CD4-positive, CD25-positive, alpha-beta regulatory T cell (primary cell): ENCODE measurements around the gene MOB4. TPM values are rescaled to one million over a fixed set of nuclear protein-coding genes. Genes with fewer than 3 reads are reported as not detected.

Experiments used
- ATAC-seq, 2 donors: fragments of 150-1000 bp; cut with Tn5 transposase; one replicate each; pipeline ENCODE4 v1.10.0; 2021; ENCODE audit warnings: low read depth in 2 of 2, moderate number of reproducible peaks in 2 of 2, moderate library complexity in 1 of 2
- DNase-seq, 3 donors: peaks; one replicate each; pipeline versions ENCODE4 v3.0.0 to v3.0.0-alpha.2; 2012 to 2022; ENCODE audit warnings: mixed read lengths in 1 of 3
- H3K27ac ChIP-seq: one replicate; pipeline ENCODE4 v1.7.0; 2013; ENCODE audit warnings: mild to moderate bottlenecking, low read length; ENCODE audit not compliant: insufficient read depth, poor library complexity, severe bottlenecking
- H3K27me3 ChIP-seq: one replicate; pipeline ENCODE4 v1.7.0; 2013; ENCODE audit warnings: low read length; ENCODE audit not compliant: control insufficient read depth, insufficient read depth
- H3K36me3 ChIP-seq: one replicate; pipeline ENCODE4 v1.7.0; 2013; ENCODE audit warnings: mild to moderate bottlenecking, low read length, moderate library complexity; ENCODE audit not compliant: control insufficient read depth, insufficient read depth
- H3K4me1 ChIP-seq: 2 replicates; pipeline ENCODE4 v1.7.0; 2013; ENCODE audit warnings: mild to moderate bottlenecking, low read length; ENCODE audit not compliant: insufficient read depth, control insufficient read depth, poor library complexity, severe bottlenecking
- H3K4me3 ChIP-seq: one replicate; pipeline ENCODE4 v1.7.0; 2013; ENCODE audit warnings: low read depth, mild to moderate bottlenecking, low read length, moderate library complexity
- H3K9me3 ChIP-seq, 2 experiments: 1 replicate in 1 of 2; 2 replicates in 1 of 2; pipeline ENCODE4 v1.7.0; 2013; ENCODE audit warnings: low read length in 2 of 2, mild to moderate bottlenecking in 1 of 2, moderate library complexity in 1 of 2; ENCODE audit not compliant: control insufficient read depth in 2 of 2
- H3K27ac Mint-ChIP-seq, 3 donors: one replicate each; pipeline ENCODE4 v1.8.0; 2020 to 2022; ENCODE audit warnings: mild to moderate bottlenecking in 3 of 3, mixed read lengths in 3 of 3, moderate library complexity in 2 of 3
- H3K27me3 Mint-ChIP-seq: one replicate; pipeline ENCODE4 v1.8.0; 2022; ENCODE audit warnings: mild to moderate bottlenecking, mixed read lengths
- H3K36me3 Mint-ChIP-seq: one replicate; pipeline ENCODE4 v1.8.0; 2020; ENCODE audit warnings: mixed read lengths
- H3K4me1 Mint-ChIP-seq, 4 donors: one replicate each; pipeline ENCODE4 v1.8.0; 2020 to 2022; ENCODE audit warnings: mixed read lengths in 4 of 4, mild to moderate bottlenecking in 1 of 4
- H3K4me3 Mint-ChIP-seq, 4 donors: one replicate each; pipeline ENCODE4 v1.8.0; 2020 to 2022; ENCODE audit warnings: mild to moderate bottlenecking in 4 of 4, mixed read lengths in 4 of 4, moderate library complexity in 3 of 4
- H3K9me3 Mint-ChIP-seq, 7 donors: one replicate each; pipeline ENCODE4 v1.8.0; 2020 to 2022; ENCODE audit warnings: mixed read lengths in 7 of 7, mild to moderate bottlenecking in 3 of 7, moderate library complexity in 2 of 7
- polyA plus RNA-seq, 4 donors: library from polyadenylated mRNA; unstranded; fragments of 300-500 nt; fragmentation: Illumina TruSeq; gene quantifications; one replicate each; pipeline ENCODE4 v1.2.3, GENCODE V29; 2021
- total RNA-seq: library from RNA; stranded (reverse); gene quantifications from one replicate; pipeline ENCODE4 v1.2.3, GENCODE V29; 2022

The MOB4 gene
- total and polyA plus RNA-seq, 5 donors from 2014 or later, result 22.7 to 36.0 (median 25.8) TPM

- DNase-seq (no peak), ATAC-seq (no peak)
- H3K4me1 Mint-ChIP-seq, result peaks cover 0 to 6% (median 4%) of the 10 kb centered on the region in 4 donors
- no peaks in the 10 kb centered on the region for H3K36me3 Mint-ChIP-seq
- H3K9me3 Mint-ChIP-seq, result peaks cover 0 to 4% (median 0%) of the 10 kb centered on the region in 7 donors
- Histone ChIP-seq H3K4me1 (no peaks in the 10 kb centered on the region), H3K4me3 (no peak overlapping the region), H3K27ac (no peak overlapping the region), H3K27me3 (peaks cover 6% of the 10 kb centered on the region), H3K9me3 (no peaks in the 10 kb centered on the region), H3K36me3 (no peaks in the 10 kb centered on the region)
- H3K27me3 Mint-ChIP-seq, result peaks cover 31% of the 10 kb centered on the region
- H3K27ac Mint-ChIP-seq, result no peak overlapping the region
- H3K4me3 Mint-ChIP-seq, result no peak overlapping the region
Observed at GRCh38 chr2:197596766-197597165, 80.9 kb downstream of the MOB4 start.

DNA sequence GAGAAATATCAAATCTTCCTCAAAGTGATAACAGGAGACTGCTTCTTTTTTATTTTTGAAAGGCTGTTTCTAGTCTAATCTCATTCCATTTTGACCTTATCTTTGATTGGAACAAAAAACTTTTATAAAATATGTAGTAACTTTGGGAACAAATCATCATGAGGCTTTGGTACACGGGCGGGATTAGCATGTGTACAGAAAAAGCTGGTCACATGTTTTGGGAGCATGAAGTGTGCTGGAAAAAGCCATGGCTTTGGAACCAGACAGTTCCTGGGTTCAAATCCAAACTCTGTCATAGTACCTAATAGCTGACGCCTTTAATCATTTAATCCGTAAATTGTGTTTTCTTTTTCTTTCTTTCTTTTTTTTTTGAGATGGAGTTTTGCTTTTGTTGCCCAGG lies 81.3 kb downstream of the MOB4 start:
- no peaks in the 10 kb centered on the region for H3K36me3 Mint-ChIP-seq
- H3K36me3 ChIP-seq, result no peaks in the 10 kb centered on the region
- H3K9me3 Mint-ChIP-seq, result peaks cover 0 to 4% (median 0%) of the 10 kb centered on the region in 7 donors
- peak overlapping the region in 1 of 4 donors; percentile 86 for H3K4me3 Mint-ChIP-seq
- DNase-seq (no peak), ATAC-seq (no peak)
- H3K4me3 ChIP-seq, result no peak overlapping the region
- peaks cover 0 to 6% (median 4%) of the 10 kb centered on the region in 4 donors for H3K4me1 Mint-ChIP-seq
- no peak overlapping the region for H3K27ac ChIP-seq
- H3K27ac Mint-ChIP-seq, result no peak overlapping the region
- no peaks in the 10 kb centered on the region for H3K4me1 ChIP-seq
- no peaks in the 10 kb centered on the region for H3K9me3 ChIP-seq
- H3K27me3 ChIP-seq, result peaks cover 6% of the 10 kb centered on the region
- H3K27me3 Mint-ChIP-seq, result peaks cover 31% of the 10 kb centered on the region

GRCh38 chr2:197598450-197598849 lies 82.6 kb downstream of the MOB4 start:
- Mint-ChIP-seq H3K36me3 (no peaks in the 10 kb centered on the region), H3K27ac (no peak overlapping the region), H3K27me3 (peaks cover 31% of the 10 kb centered on the region), H3K4me3 (no peak overlapping the region), H3K9me3 (peaks cover 0 to 4% (median 0%) of the 10 kb centered on the region in 7 donors), H3K4me1 (peaks cover 0 to 6% (median 4%) of the 10 kb centered on the region in 4 donors)
- no peak for ATAC-seq
- Histone ChIP-seq H3K9me3 (no peaks in the 10 kb centered on the region), H3K27ac (no peak overlapping the region), H3K27me3 (peaks cover 6% of the 10 kb centered on the region), H3K4me1 (no peaks in the 10 kb centered on the region), H3K36me3 (no peaks in the 10 kb centered on the region), H3K4me3 (no peak overlapping the region)
- DNase-seq, result no peak

DNA sequence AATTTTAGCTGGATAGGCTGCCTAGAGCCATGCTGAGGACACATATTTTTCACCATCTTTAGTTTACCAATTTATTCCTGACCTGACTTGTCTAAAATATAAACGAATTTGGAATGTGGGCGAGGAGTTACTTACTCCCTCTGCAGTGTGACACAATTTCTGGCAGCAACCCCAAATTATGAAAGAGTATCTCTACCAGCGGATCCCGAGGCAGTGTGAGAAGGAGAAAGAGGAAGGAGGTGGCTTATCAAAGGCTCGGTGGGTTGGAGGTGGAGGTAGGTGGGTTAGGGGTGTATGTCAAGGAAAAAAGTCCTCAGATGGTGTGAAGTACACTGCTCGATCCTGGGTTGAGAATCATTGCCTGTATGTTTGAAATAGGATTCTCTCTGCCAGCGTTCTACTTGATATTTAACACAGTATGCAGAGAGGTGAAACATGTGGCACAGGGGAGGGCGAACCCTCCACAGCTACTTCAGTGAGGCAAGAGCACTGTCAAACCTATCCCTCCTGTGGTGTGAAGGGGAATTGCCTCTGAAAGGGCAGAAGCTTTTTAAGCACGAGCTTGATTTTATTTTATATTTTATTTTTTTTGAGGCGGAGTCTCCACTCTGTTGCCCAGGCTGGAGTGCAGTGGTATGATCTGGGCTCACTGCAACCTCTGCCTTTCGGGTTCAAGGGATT lies 83.6 kb downstream of the MOB4 start:
- no peak overlapping the region for H3K4me3 ChIP-seq
- peak; percentile 79 for ATAC-seq
- Mint-ChIP-seq H3K4me3 (peak overlapping the region in 2 of 4 donors; percentile 4 to 11), H3K27ac (peak overlapping the region in 1 of 3 donors; percentile 4), H3K27me3 (peaks cover 31% of the 10 kb centered on the region), H3K4me1 (peaks cover 0 to 6% (median 4%) of the 10 kb centered on the region in 4 donors), H3K36me3 (no peaks in the 10 kb centered on the region), H3K9me3 (peaks cover 0 to 6% (median 0%) of the 10 kb centered on the region in 7 donors)
- H3K27me3 ChIP-seq, result peaks cover 6% of the 10 kb centered on the region
- no peak overlapping the region for H3K27ac ChIP-seq
- H3K9me3 ChIP-seq, result no peaks in the 10 kb centered on the region
- no peaks in the 10 kb centered on the region for H3K36me3 ChIP-seq
- H3K4me1 ChIP-seq, result no peaks in the 10 kb centered on the region
- peak; percentile 6 to 62 (median 35) for DNase-seq

GRCh38 chr2:197600306-197600705 lies 84.4 kb downstream of the MOB4 start:
- peaks cover 0 to 5% (median 0%) of the 10 kb centered on the region in 7 donors for H3K9me3 Mint-ChIP-seq
- no peaks in the 10 kb centered on the region for H3K36me3 ChIP-seq
- H3K27me3 ChIP-seq, result peaks cover 6% of the 10 kb centered on the region
- peaks cover 24% of the 10 kb centered on the region for H3K27me3 Mint-ChIP-seq
- H3K4me1 ChIP-seq, result no peaks in the 10 kb centered on the region
- no peak for ATAC-seq
- H3K27ac Mint-ChIP-seq, result no peak overlapping the region
- H3K36me3 Mint-ChIP-seq, result no peaks in the 10 kb centered on the region
- no peak overlapping the region for H3K27ac ChIP-seq
- H3K9me3 ChIP-seq, result no peaks in the 10 kb centered on the region
- no peak overlapping the region for H3K4me3 Mint-ChIP-seq
- no peak for DNase-seq
- no peak overlapping the region for H3K4me3 ChIP-seq
- peaks cover 0 to 6% (median 4%) of the 10 kb centered on the region in 4 donors for H3K4me1 Mint-ChIP-seq

- Mint-ChIP-seq H3K9me3 (peaks cover 0 to 6% (median 0%) of the 10 kb centered on the region in 7 donors), H3K4me1 (peaks cover 2 to 8% (median 5%) of the 10 kb centered on the region in 4 donors), H3K36me3 (no peaks in the 10 kb centered on the region), H3K27ac (no peak overlapping the region), H3K27me3 (peaks cover 20% of the 10 kb centered on the region), H3K4me3 (no peak overlapping the region)
- ATAC-seq (no peak), DNase-seq (no peak)
- H3K4me1 ChIP-seq, result peaks cover 2% of the 10 kb centered on the region
- no peaks in the 10 kb centered on the region for H3K36me3 ChIP-seq
- no peak overlapping the region for H3K27ac ChIP-seq
- no peaks in the 10 kb centered on the region for H3K9me3 ChIP-seq
- peaks cover 6% of the 10 kb centered on the region for H3K27me3 ChIP-seq
- no peak overlapping the region for H3K4me3 ChIP-seq
Observed at GRCh38 chr2:197601726-197602125, 85.9 kb downstream of the MOB4 start.

Other genes with a start within 250 kb of the MOB4 start
- 301 TPM for gene ANKRD44, start 205.3 kb upstream of the MOB4 start, total RNA-seq
- gene ANKRD44, start 205.3 kb upstream of the MOB4 start, polyA plus RNA-seq, result 100 to 1,000 TPM in 1 of 4 donors, 10 to 100 TPM in 3; 69.6 to 104 (median 82.8) TPM
- 662 TPM for gene SF3B1, start 81.0 kb upstream of the MOB4 start, total RNA-seq
- 100 to 1,000 TPM; 136 to 197 (median 164) TPM for gene SF3B1, start 81.0 kb upstream of the MOB4 start, polyA plus RNA-seq
- gene COQ10B, start 62.5 kb upstream of the MOB4 start, total RNA-seq, result 73.9 TPM
- gene COQ10B, start 62.5 kb upstream of the MOB4 start, polyA plus RNA-seq, result 10 to 100 TPM; 49.2 to 58.2 (median 53.6) TPM
- gene HSPD1, start 16.2 kb upstream of the MOB4 start, total RNA-seq, result 183 TPM
- 100 to 1,000 TPM in 1 of 4 donors, 10 to 100 TPM in 3; 81.1 to 108 (median 93.2) TPM for gene HSPD1, start 16.2 kb upstream of the MOB4 start, polyA plus RNA-seq
- gene HSPE1, start 15.7 kb upstream of the MOB4 start, total RNA-seq, result 90.4 TPM
- gene HSPE1, start 15.7 kb upstream of the MOB4 start, polyA plus RNA-seq, result 100 to 1,000 TPM; 110 to 133 (median 121) TPM
- gene RFTN2, start 159.5 kb downstream of the MOB4 start, total RNA-seq, result not detected
- under 1 TPM; 0.06 to 0.21 (median 0.14) TPM for gene RFTN2, start 159.5 kb downstream of the MOB4 start, polyA plus RNA-seq
- 13.6 TPM for gene MARS2, start 189.3 kb downstream of the MOB4 start, total RNA-seq
- 10 to 100 TPM; 10.6 to 16.1 (median 12.4) TPM for gene MARS2, start 189.3 kb downstream of the MOB4 start, polyA plus RNA-seq